IMR-90 (cell line): ENCODE measurements around the gene KLF7. TPM values are rescaled to one million over a fixed set of nuclear protein-coding genes. Genes with fewer than 3 reads are reported as not detected.

Experiments used
- ATAC-seq: fragments of 200-7000 bp; cut with Tn5 transposase; 2 replicates; pipeline ENCODE4 v1.9.1; 2020; ENCODE audit warnings: low read depth, mild to moderate bottlenecking, moderate library complexity
- BruUV-seq: library from RNA; stranded (reverse); fragments of 400-500 nt; replicated peaks from 2 replicates; lab custom pipeline; 2021; lab: Mats Ljungman, UMichigan
- CTCF ChIA-PET: fragments of 300-600 bp; formaldehyde crosslinking; extraction: SDS; loops from one replicate; lab custom pipeline; 2021; ENCODE audit warnings: antibody characterized with exemption; lab: Yijun Ruan, JAX
- POLR2A ChIA-PET: fragments of 300-600 bp; sonication (Branson Sonifier 250); formaldehyde crosslinking; loops from one replicate; lab custom pipeline; 2022; ENCODE audit warnings: antibody characterized with exemption; ENCODE audit not compliant: unreplicated experiment; lab: Charles Lee
- DNase-seq: peaks from one replicate; pipeline ENCODE4 v3.0.0; 2013
- H2AFZ ChIP-seq: replicated peaks from 2 replicates; pipeline ENCODE3; 2013; ENCODE audit warnings: low read length, mild to moderate bottlenecking; ENCODE audit not compliant: poor library complexity
- H2AK5ac ChIP-seq: 2 replicates; pipeline ENCODE4 v1.6.1; 2013; ENCODE audit warnings: low read depth, low read length, inconsistent platforms
- H2AK9ac ChIP-seq: replicated peaks from 2 replicates; pipeline ENCODE3; 2013; ENCODE audit warnings: mild to moderate bottlenecking, low read depth, low read length, moderate library complexity; ENCODE audit not compliant: poor library complexity
- H2BK120ac ChIP-seq: 2 replicates; pipeline ENCODE4 v1.6.1; 2013; ENCODE audit warnings: low read depth, low read length, inconsistent platforms
- H2BK15ac ChIP-seq: 3 replicates; pipeline ENCODE4 v1.6.1; 2013; ENCODE audit warnings: low read depth, low read length, inconsistent platforms
- H2BK20ac ChIP-seq: 2 replicates; pipeline ENCODE4 v1.6.1; 2013; ENCODE audit warnings: low read depth, mild to moderate bottlenecking, inconsistent platforms, low read length, moderate library complexity
- H2BK5ac ChIP-seq: 2 replicates; pipeline ENCODE4 v1.6.1; 2013; ENCODE audit warnings: mild to moderate bottlenecking, low read depth, low read length, inconsistent platforms; ENCODE audit not compliant: poor library complexity, severe bottlenecking
- H3K14ac ChIP-seq: replicated peaks from 2 replicates; pipeline ENCODE4 v1.6.1; 2013; ENCODE audit warnings: low read depth, low read length, inconsistent platforms
- H3K18ac ChIP-seq: 2 replicates; pipeline ENCODE4 v1.6.1; 2013; ENCODE audit warnings: low read depth, low read length, control low read depth
- H3K23ac ChIP-seq: 2 replicates; pipeline ENCODE4 v1.6.1; 2013; ENCODE audit warnings: low read depth, low read length, inconsistent platforms
- H3K27ac ChIP-seq: 2 replicates; pipeline ENCODE4 v1.5.1; 2013; ENCODE audit warnings: mild to moderate bottlenecking, control low read depth, low read length; ENCODE audit not compliant: insufficient read depth
- H3K27me3 ChIP-seq: 2 replicates; pipeline ENCODE4 v1.6.1; 2013; ENCODE audit warnings: low read length; ENCODE audit not compliant: control insufficient read depth, insufficient read depth
- H3K36me3 ChIP-seq: 2 replicates; pipeline ENCODE4 v1.6.1; 2013; ENCODE audit warnings: low read length, mixed read lengths; ENCODE audit not compliant: control insufficient read depth, insufficient read depth
- H3K4ac ChIP-seq: 2 replicates; pipeline ENCODE4 v1.6.1; 2013; ENCODE audit warnings: low read depth, low read length, inconsistent platforms
- H3K4me1 ChIP-seq: 2 replicates; pipeline ENCODE4 v1.6.1; 2013; ENCODE audit warnings: low read length, mixed read lengths; ENCODE audit not compliant: control insufficient read depth, insufficient read depth
- H3K4me2 ChIP-seq: 2 replicates; pipeline ENCODE4 v1.6.1; 2013; ENCODE audit warnings: low read depth, mild to moderate bottlenecking, control low read depth, low read length, moderate library complexity
- H3K4me3 ChIP-seq: 2 replicates; pipeline ENCODE4 v1.5.1; 2013; ENCODE audit warnings: low read depth, mild to moderate bottlenecking, control low read depth, low read length, moderate library complexity; ENCODE audit not compliant: insufficient read depth
- H3K56ac ChIP-seq: 2 replicates; pipeline ENCODE4 v1.6.1; 2013; ENCODE audit warnings: low read length, inconsistent platforms; ENCODE audit not compliant: insufficient read depth; ENCODE audit errors: extremely low read depth
- H3K79me1 ChIP-seq, 2 experiments: 2 replicates each; pipeline ENCODE4 v1.6.1; 2013; ENCODE audit warnings: low read length in 2 of 2, inconsistent platforms in 1 of 2, low read depth in 1 of 2
- H3K9ac ChIP-seq: 2 replicates; pipeline ENCODE4 v1.6.1; 2013; ENCODE audit warnings: low read depth, low read length, control low read depth
- H3K9me1 ChIP-seq: 2 replicates; pipeline ENCODE4 v1.6.1; 2013; ENCODE audit warnings: low read length, inconsistent platforms; ENCODE audit not compliant: insufficient read depth
- H3K9me3 ChIP-seq: 2 replicates; pipeline ENCODE4 v1.6.1; 2013; ENCODE audit warnings: low read length; ENCODE audit not compliant: control insufficient read depth, insufficient read depth
- H4K20me1 ChIP-seq: 2 replicates; pipeline ENCODE4 v1.6.1; 2013; ENCODE audit warnings: low read length, inconsistent platforms; ENCODE audit not compliant: insufficient read depth
- H4K5ac ChIP-seq: 2 replicates; pipeline ENCODE4 v1.6.1; 2013; ENCODE audit warnings: mild to moderate bottlenecking, low read depth, low read length, control low read depth
- H4K8ac ChIP-seq, 2 experiments: 2 replicates each; pipeline ENCODE4 v1.6.1; 2013; ENCODE audit warnings: low read depth in 2 of 2, low read length in 2 of 2, control low read depth in 1 of 2, inconsistent platforms in 1 of 2
- H4K91ac ChIP-seq: 2 replicates; pipeline ENCODE4 v1.6.1; 2013; ENCODE audit warnings: low read depth, low read length, inconsistent platforms; ENCODE audit not compliant: insufficient read depth
- BHLHE40 ChIP-seq: fragments of 150-350 bp; IDR thresholded peaks from 2 replicates; pipeline ENCODE4 v1.6.1; 2016; ENCODE audit warnings: mild to moderate bottlenecking, low read depth, low read length
- CEBPB ChIP-seq: IDR thresholded peaks from 2 replicates; pipeline ENCODE4 v1.6.1; 2012; ENCODE audit warnings: low read depth, low read length, improper control_type of control experiment
- CHD1 ChIP-seq: IDR thresholded peaks from 2 replicates; pipeline ENCODE4 v1.6.1; 2012; ENCODE audit warnings: low read depth, low read length, improper control_type of control experiment
- CTCF ChIP-seq: conservative IDR thresholded peaks from 2 replicates; pipeline ENCODE4 v1.5.1; 2012; ENCODE audit warnings: mild to moderate bottlenecking, low read depth, low read length, improper control_type of control experiment
- FOS ChIP-seq: fragments of 150-350 bp; IDR thresholded peaks from 2 replicates; pipeline ENCODE4 v1.6.1; 2016; ENCODE audit warnings: low read depth, low read length
- MAZ ChIP-seq: IDR thresholded peaks from 2 replicates; pipeline ENCODE4 v1.6.1; 2012; ENCODE audit warnings: low read depth, mild to moderate bottlenecking, low read length, improper control_type of control experiment, moderate library complexity, borderline replicate concordance
- RAD21 ChIP-seq: IDR thresholded peaks from 2 replicates; pipeline ENCODE4 v1.6.1; 2012; ENCODE audit warnings: low read length, improper control_type of control experiment
- RFX5 ChIP-seq: IDR thresholded peaks from 2 replicates; pipeline ENCODE4 v1.8.0; 2012; ENCODE audit warnings: low read depth, mild to moderate bottlenecking, low read length, moderate library complexity
- USF2 ChIP-seq: fragments of 150-350 bp; IDR thresholded peaks from 2 replicates; pipeline ENCODE4 v1.6.1; 2017; ENCODE audit warnings: mild to moderate bottlenecking, antibody characterized with exemption, low read length, low read depth
- whole genome bisulfite sequencing, 2 experiments: methylation state at CpG; one replicate each; pipeline versions ENCODE4 v1.1.5 to v1.1.7; 2013; ENCODE audit warnings: missing lambda C conversion rate in 2 of 2; ENCODE audit not compliant: insufficient read length in 1 of 2; ENCODE audit errors: extremely low coverage in 2 of 2; 5-methylcytosine and 5-hydroxymethylcytosine counted together
- dilution Hi-C: fragments of 300-500 bp; cut with HindIII; formaldehyde crosslinking; loops from one replicate; pipeline ENCODE4 v1.14.3; 2018; ENCODE audit warnings: low sequenced_read_pairs; ENCODE audit not compliant: unreplicated experiment
- in situ Hi-C: fragments of 300-500 bp; cut with MboI; formaldehyde crosslinking; loops from 3 replicates; pipeline ENCODE4 v1.14.3; 2019; ENCODE audit warnings: low sequenced_read_pairs, inconsistent platforms, mixed read lengths
- intact Hi-C: fragments of 100-400 bp; cut with micrococcal nuclease; formaldehyde crosslinking; loops from 2 replicates; pipeline ENCODE4 v1.10.0; 2022
- polyA plus RNA-seq, 3 experiments: library from polyadenylated mRNA; depleted of rRNA; stranded (reverse); fragments of >200 nt; gene quantifications; 2 replicates each; pipeline ENCODE4 v1.2.3, GENCODE V29; 2012; ENCODE audit warnings: low replicate concordance in 1 of 3
- total RNA-seq: library from RNA; depleted of rRNA; stranded (reverse); fragments of >200 nt; gene quantifications from 2 replicates; pipeline ENCODE4 v1.2.3, GENCODE V29; 2012

Gene KLF7
- total and polyA plus RNA-seq, 2 of the 4 experiments (the other 2 are of a cell fraction) = 23.1 to 28.5 TPM

- H3K4me3 ChIP-seq = no peak overlapping the region
- H2BK20ac ChIP-seq = no peak overlapping the region
- no peak overlapping the region for H3K18ac ChIP-seq
- H3K4me1 ChIP-seq = peaks cover 2% of the 10 kb centered on the region
- no peak overlapping the region for H2BK15ac ChIP-seq
- ChIA-PET CTCF (no interaction called here), POLR2A (no interaction called here)
- no peak; the same call in 1 of the 2 replicates for ATAC-seq
- no peak overlapping the region for H4K8ac ChIP-seq
- no peaks in the 10 kb centered on the region for H3K36me3 ChIP-seq
- no peaks in the 10 kb centered on the region for H3K9me1 ChIP-seq
- H4K91ac ChIP-seq = no peak overlapping the region
- H2BK120ac ChIP-seq = no peak overlapping the region
- no peak overlapping the region for H2AFZ ChIP-seq
- no peak overlapping the region for H3K4ac ChIP-seq
- H3K56ac ChIP-seq = no peak overlapping the region
- H3K4me2 ChIP-seq = no peak overlapping the region
- intact Hi-C loops = no loop called here
- no peaks in the 10 kb centered on the region for H3K9me3 ChIP-seq
- H3K27me3 ChIP-seq = no peaks in the 10 kb centered on the region
- H3K9ac ChIP-seq = no peak overlapping the region
- H2BK5ac ChIP-seq = no peak overlapping the region
- TF ChIP-seq CTCF = no peak
- TF ChIP-seq MAZ = no peak
- TF ChIP-seq CEBPB = no peak
- TF ChIP-seq RAD21 = no peak
- TF ChIP-seq USF2 = no peak
- no peak for TF ChIP-seq RFX5
- TF ChIP-seq FOS = no peak
- TF ChIP-seq CHD1 = no peak
- no peak for TF ChIP-seq BHLHE40
- H3K23ac ChIP-seq = no peak overlapping the region
- DNase-seq = no peak
- dilution Hi-C loops = no loop called here
- no CpG with 5 or more reads among the region's 5 CpGs for WGBS, 2 experiments
- H4K5ac ChIP-seq = no peak overlapping the region
- H4K20me1 ChIP-seq = no peaks in the 10 kb centered on the region
- no peak overlapping the region for H2AK9ac ChIP-seq
- H3K27ac ChIP-seq = no peak overlapping the region
- H3K14ac ChIP-seq = no peak overlapping the region
- no peak overlapping the region for H2AK5ac ChIP-seq
- BruUV-seq = no TSS peak
- in situ Hi-C loops = no loop called here
- H3K79me1 ChIP-seq = no peaks in the 10 kb centered on the region
These were observed 98.3 kb downstream of the KLF7 start for GRCh38 chr2:207067473-207067872.
